ENCODE results near the gene CENPX. TPM values are rescaled to one million over a fixed set of nuclear protein-coding genes. Genes with fewer than 3 reads are reported as not detected.

The CENPX gene
- 51.6 and 74.3 TPM in 2 replicates for total RNA-seq

GRCh38 chr17:82022310-82022980, at the start of gene CENPX:
Gene CENPX, minus strand, starts transcription at chr17:82022878. Its CDS starts 17 bp downstream, at chr17:82022861.
- DNase-seq (ENCODE audit: extremely low read depth, low read depth, low spot score): no peak

- no peak for DNase-seq (ENCODE audit: extremely low read depth, low read depth, low spot score)
Observed at GRCh38 chr17:82070611-82071010, 47.9 kb upstream of the CENPX start.

GRCh38 chr17:82065638-82066303, 43.1 kb upstream of the CENPX start, which contains the start of gene DUS1L:
Gene DUS1L, minus strand, starts transcription at chr17:82065804. Its CDS starts 745 bp downstream, at chr17:82065059.
- no peak for DNase-seq (ENCODE audit: extremely low read depth, low read depth, low spot score)

GRCh38 chr17:82065193-82065637, 42.5 kb upstream of the CENPX start:
- DNase-seq (ENCODE audit: extremely low read depth, low read depth, low spot score): no peak

GRCh38 chr17:82064433-82065192, 41.9 kb upstream of the CENPX start:
- DNase-seq (ENCODE audit: extremely low read depth, low read depth, low spot score): no peak

- DNase-seq (ENCODE audit: extremely low read depth, low read depth, low spot score): no peak
Observed at GRCh38 chr17:82063424-82064415, 41.0 kb upstream of the CENPX start.

- no peak for DNase-seq (ENCODE audit: extremely low read depth, low read depth, low spot score)
Observed at GRCh38 chr17:82062984-82063368, 40.3 kb upstream of the CENPX start.

- DNase-seq (ENCODE audit: extremely low read depth, low read depth, low spot score): no peak
Observed at GRCh38 chr17:82062076-82062983, 39.7 kb upstream of the CENPX start.

- DNase-seq (ENCODE audit: extremely low read depth, low read depth, low spot score): no peak
Observed at GRCh38 chr17:82061047-82061925, 38.6 kb upstream of the CENPX start.

GRCh38 chr17:82060614-82061013, 37.9 kb upstream of the CENPX start:
- no peak for DNase-seq (ENCODE audit: extremely low read depth, low read depth, low spot score)

- DNase-seq (ENCODE audit: extremely low read depth, low read depth, low spot score): no peak
Observed at GRCh38 chr17:82060001-82060380, 37.3 kb upstream of the CENPX start.

- no peak for DNase-seq (ENCODE audit: extremely low read depth, low read depth, low spot score)
Observed at GRCh38 chr17:82059272-82060000, 36.8 kb upstream of the CENPX start.

- DNase-seq (ENCODE audit: extremely low read depth, low read depth, low spot score): no peak
Observed at GRCh38 chr17:82058855-82059249, 36.2 kb upstream of the CENPX start.

GRCh38 chr17:82058230-82058854, 35.7 kb upstream of the CENPX start:
- DNase-seq (ENCODE audit: extremely low read depth, low read depth, low spot score): no peak

- no peak for DNase-seq (ENCODE audit: extremely low read depth, low read depth, low spot score)
Observed at GRCh38 chr17:82056729-82057621, 34.3 kb upstream of the CENPX start.

All from glomerular endothelial cell (primary cell).